ENCODE measurements around the gene MYO1D.
"Not testable (repeated sequence)": the region's sequence is repeated elsewhere in the genome, so short reads cannot be mapped to it uniquely, and the experiment has no call there.

Gene MYO1D

DNA sequence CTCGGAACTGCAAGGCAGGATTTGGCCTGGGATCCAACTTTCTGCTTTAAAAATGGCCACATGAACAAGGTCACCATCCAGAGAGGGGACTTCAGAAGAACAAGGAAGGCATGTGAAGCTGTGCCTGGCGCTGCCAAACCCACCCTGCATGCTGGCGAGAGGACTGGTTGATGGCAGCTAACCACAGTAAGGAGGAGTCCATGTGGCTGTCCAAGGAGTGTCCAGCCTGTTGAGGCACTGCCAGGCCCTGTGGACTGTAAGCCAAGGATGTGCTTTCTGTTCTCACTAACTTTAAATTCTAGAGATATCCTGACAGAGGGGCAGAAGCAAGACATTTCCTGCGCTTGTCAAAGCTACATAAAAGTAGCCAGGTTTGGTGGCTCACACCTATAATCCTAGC lies 349.8 kb downstream of the MYO1D start:
- H3K27ac ChIP-seq (ENCODE audit: low read length), result no peak overlapping the region
- H3K36me3 ChIP-seq (replicated peaks; ENCODE audit: low read depth, low read length), result peaks cover 11% of the 10 kb centered on the region
- peaks cover 32% of the 10 kb centered on the region for H3K4me1 ChIP-seq (ENCODE audit: low read length)
- TF ChIP-seq, protein P1, sequence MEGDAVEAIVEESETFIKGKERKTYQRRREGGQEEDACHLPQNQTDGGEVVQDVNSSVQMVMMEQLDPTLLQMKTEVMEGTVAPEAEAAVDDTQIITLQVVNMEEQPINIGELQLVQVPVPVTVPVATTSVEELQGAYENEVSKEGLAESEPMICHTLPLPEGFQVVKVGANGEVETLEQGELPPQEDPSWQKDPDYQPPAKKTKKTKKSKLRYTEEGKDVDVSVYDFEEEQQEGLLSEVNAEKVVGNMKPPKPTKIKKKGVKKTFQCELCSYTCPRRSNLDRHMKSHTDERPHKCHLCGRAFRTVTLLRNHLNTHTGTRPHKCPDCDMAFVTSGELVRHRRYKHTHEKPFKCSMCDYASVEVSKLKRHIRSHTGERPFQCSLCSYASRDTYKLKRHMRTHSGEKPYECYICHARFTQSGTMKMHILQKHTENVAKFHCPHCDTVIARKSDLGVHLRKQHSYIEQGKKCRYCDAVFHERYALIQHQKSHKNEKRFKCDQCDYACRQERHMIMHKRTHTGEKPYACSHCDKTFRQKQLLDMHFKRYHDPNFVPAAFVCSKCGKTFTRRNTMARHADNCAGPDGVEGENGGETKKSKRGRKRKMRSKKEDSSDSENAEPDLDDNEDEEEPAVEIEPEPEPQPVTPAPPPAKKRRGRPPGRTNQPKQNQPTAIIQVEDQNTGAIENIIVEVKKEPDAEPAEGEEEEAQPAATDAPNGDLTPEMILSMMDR (IDR thresholded peaks at IDR 0.05; ENCODE audit: low read depth, low read length), result no peak
- H2AFZ ChIP-seq (ENCODE audit: low read depth, low read length), result no peak overlapping the region
- H3K9ac ChIP-seq (ENCODE audit: low read length), result no peak overlapping the region
- no peaks in the 10 kb centered on the region for H3K79me2 ChIP-seq (ENCODE audit: low read length)
- H3K9me3 ChIP-seq (ENCODE audit: insufficient read depth, low read length), result no peaks in the 10 kb centered on the region
- H3K4me2 ChIP-seq (ENCODE audit: low read length), result no peak overlapping the region
- H4K20me1 ChIP-seq (ENCODE audit: insufficient read depth, low read length), result peaks cover 22% of the 10 kb centered on the region
- no peak overlapping the region for H3K4me3 ChIP-seq (ENCODE audit: low read length)
- H3K27me3 ChIP-seq (ENCODE audit: low read depth, low read length), result peaks cover 25% of the 10 kb centered on the region

DNA sequence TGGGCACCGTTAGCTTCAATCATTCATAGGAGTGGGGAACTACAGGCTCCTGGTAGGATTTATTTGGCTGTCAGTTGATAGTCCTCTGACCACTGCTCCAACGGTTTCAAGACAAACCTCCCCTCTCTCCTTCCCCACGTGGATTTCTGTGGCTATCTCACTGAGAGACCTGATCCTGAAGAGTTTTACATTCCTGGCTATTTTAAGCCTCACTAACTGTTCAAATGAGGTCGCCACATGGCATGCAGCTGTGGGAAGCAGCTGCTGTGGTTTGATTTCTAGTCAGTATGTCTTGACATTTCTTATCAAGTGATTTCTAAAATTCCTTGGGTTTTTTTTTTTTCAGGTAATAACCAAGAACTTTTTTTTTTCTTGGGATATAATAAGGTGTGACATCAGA lies 351.8 kb downstream of the MYO1D start:
- TF ChIP-seq EZH2phosphoT487 (IDR thresholded peaks at IDR 0.05; ENCODE audit: low read depth), result no peak
- TF ChIP-seq, protein P1 (IDR thresholded peaks at IDR 0.05; ENCODE audit: low read depth, low read length), result no peak
- Histone ChIP-seq H3K27me3 (ENCODE audit: low read depth, low read length) (peaks cover 38% of the 10 kb centered on the region), H3K4me3 (ENCODE audit: low read length) (no peak overlapping the region), H2AFZ (ENCODE audit: low read depth, low read length) (no peak overlapping the region), H3K27ac (ENCODE audit: low read length) (no peak overlapping the region), H3K9me3 (ENCODE audit: insufficient read depth, low read length) (no peaks in the 10 kb centered on the region), H3K4me2 (ENCODE audit: low read length) (peak overlapping the region; percentile 98), H3K9ac (ENCODE audit: low read length) (no peak overlapping the region), H3K79me2 (ENCODE audit: low read length) (no peaks in the 10 kb centered on the region), H3K36me3 (replicated peaks; ENCODE audit: low read depth, low read length) (peaks cover 12% of the 10 kb centered on the region), H3K4me1 (ENCODE audit: low read length) (peaks cover 49% of the 10 kb centered on the region), H4K20me1 (ENCODE audit: insufficient read depth, low read length) (peaks cover 34% of the 10 kb centered on the region)

DNA sequence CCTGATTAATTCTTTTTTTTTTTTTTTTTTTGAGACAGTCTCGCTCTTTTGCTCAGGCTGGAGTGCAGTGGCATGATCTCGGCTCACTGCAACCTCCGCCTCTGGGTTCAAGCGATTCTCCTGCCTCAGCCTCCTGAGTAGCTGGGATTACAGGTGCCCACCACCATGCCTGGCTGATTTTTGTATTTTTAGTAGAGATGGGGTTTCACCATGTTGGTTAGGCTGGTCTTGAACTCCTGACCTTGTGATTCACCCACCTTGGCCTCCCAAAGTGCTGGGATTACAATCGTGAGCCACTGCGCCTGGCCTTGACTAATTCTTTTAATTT lies 352.4 kb downstream of the MYO1D start:
- Histone ChIP-seq H4K20me1 (ENCODE audit: insufficient read depth, low read length) (peaks cover 37% of the 10 kb centered on the region), H3K4me3 (ENCODE audit: low read length) (peak overlapping the region; percentile 73), H3K27ac (ENCODE audit: low read length) (peak overlapping the region; percentile 92), H3K27me3 (ENCODE audit: low read depth, low read length) (peaks cover 45% of the 10 kb centered on the region), H3K4me1 (ENCODE audit: low read length) (peaks cover 55% of the 10 kb centered on the region), H3K4me2 (ENCODE audit: low read length) (peak overlapping the region; percentile 98), H3K9ac (ENCODE audit: low read length) (peak overlapping the region; percentile 2; the same call in 1 of the 2 replicates), H3K36me3 (replicated peaks; ENCODE audit: low read depth, low read length) (peaks cover 12% of the 10 kb centered on the region)
- H3K79me2 ChIP-seq (ENCODE audit: low read length); H2AFZ ChIP-seq (ENCODE audit: low read depth, low read length); H3K9me3 ChIP-seq (ENCODE audit: insufficient read depth, low read length): not testable (repeated sequence)

DNA sequence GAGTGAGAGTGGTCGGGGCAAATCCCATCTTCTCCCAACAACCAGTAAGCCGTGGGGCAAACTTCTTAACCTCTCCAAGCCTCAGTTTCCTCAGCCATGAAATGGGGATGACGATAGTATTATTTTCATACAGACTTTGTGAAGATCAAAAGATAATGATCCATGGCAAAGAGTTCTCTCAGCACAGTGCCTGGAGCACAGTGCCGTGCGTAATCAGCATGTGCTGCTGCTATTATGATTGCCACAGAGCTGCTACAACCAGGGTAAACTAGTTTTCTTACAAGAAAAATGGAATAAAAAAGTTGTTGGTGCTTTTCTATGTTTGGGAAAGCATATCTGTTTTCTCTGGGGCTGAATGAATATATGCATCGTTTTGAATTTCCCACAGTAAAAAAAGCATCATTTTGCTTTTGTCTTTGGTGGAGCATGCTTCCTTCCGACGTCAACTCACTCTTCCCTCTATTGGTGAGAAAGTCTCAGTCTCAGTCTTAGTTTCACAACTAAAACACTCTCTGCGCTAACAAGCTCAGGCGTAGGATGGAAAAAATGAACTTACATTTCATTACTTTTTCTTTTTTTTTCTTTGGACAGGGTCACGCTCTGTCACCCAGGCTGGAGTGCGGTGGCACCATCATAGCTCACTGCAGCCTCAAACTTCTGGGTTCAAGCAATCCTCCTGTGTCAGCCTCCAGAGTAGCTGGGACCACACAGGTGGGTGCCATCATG lies 352.9 kb downstream of the MYO1D start:
- Histone ChIP-seq H3K79me2 (ENCODE audit: low read length) (no peaks in the 10 kb centered on the region), H4K20me1 (ENCODE audit: insufficient read depth, low read length) (peaks cover 39% of the 10 kb centered on the region), H3K27me3 (ENCODE audit: low read depth, low read length) (peaks cover 48% of the 10 kb centered on the region), H2AFZ (ENCODE audit: low read depth, low read length) (no peak overlapping the region), H3K4me1 (ENCODE audit: low read length) (peaks cover 58% of the 10 kb centered on the region), H3K27ac (ENCODE audit: low read length) (peak overlapping the region; percentile 92), H3K9me3 (ENCODE audit: insufficient read depth, low read length) (no peaks in the 10 kb centered on the region), H3K4me3 (ENCODE audit: low read length) (peak overlapping the region; percentile 73), H3K36me3 (replicated peaks; ENCODE audit: low read depth, low read length) (peaks cover 12% of the 10 kb centered on the region), H3K4me2 (ENCODE audit: low read length) (peak overlapping the region; percentile 98), H3K9ac (ENCODE audit: low read length) (peak overlapping the region; percentile 60)
- TF ChIP-seq EZH2phosphoT487 (IDR thresholded peaks at IDR 0.05; ENCODE audit: low read depth), result no peak
- TF ChIP-seq, protein P1 (IDR thresholded peaks at IDR 0.05; ENCODE audit: low read depth, low read length), result no peak

Measured in OCI-LY3 (cell line).